GM23248 (cell line): Measurements from ENCODE around the gene KISS1. TPM values are rescaled to one million over a fixed set of nuclear protein-coding genes. Genes with fewer than 3 reads are reported as not detected.

ENCODE experiments used
- DNase-seq: peaks from one replicate; pipeline ENCODE4 v3.0.0-alpha.2; 2015
- H2AFZ ChIP-seq: fragments of 200-600 bp; sonication (generic); 2 replicates; pipeline ENCODE4 v1.6.1; 2016; ENCODE audit warnings: antibody characterized with exemption
- H3F3A ChIP-seq: fragments of 200-600 bp; sonication (generic); 2 replicates; pipeline ENCODE4 v1.6.1; 2016; ENCODE audit warnings: mild to moderate bottlenecking, antibody characterized with exemption, mixed run types; ENCODE audit not compliant: insufficient read depth
- H3K27ac ChIP-seq: fragments of 200-600 bp; sonication (generic); 2 replicates; pipeline ENCODE4 v1.5.1; 2016; ENCODE audit warnings: mild to moderate bottlenecking
- H3K27me3 ChIP-seq: fragments of 200-600 bp; sonication (generic); replicated peaks from 2 replicates; pipeline ENCODE4 v1.6.1; 2016; ENCODE audit warnings: mild to moderate bottlenecking; ENCODE audit not compliant: insufficient read depth
- H3K36me3 ChIP-seq: fragments of 200-600 bp; sonication (generic); 2 replicates; pipeline ENCODE4 v1.6.1; 2016; ENCODE audit warnings: low read depth, mild to moderate bottlenecking
- H3K4me1 ChIP-seq: fragments of 200-600 bp; sonication (generic); 2 replicates; pipeline ENCODE4 v1.6.1; 2016; ENCODE audit warnings: mild to moderate bottlenecking; ENCODE audit not compliant: insufficient read depth
- H3K4me2 ChIP-seq: fragments of 200-600 bp; sonication (generic); one replicate; pipeline ENCODE4 v1.6.1; 2016; ENCODE audit warnings: mild to moderate bottlenecking; ENCODE audit not compliant: unreplicated experiment
- H3K4me3 ChIP-seq: fragments of 200-600 bp; sonication (generic); 2 replicates; pipeline ENCODE4 v1.5.1; 2016; ENCODE audit warnings: mild to moderate bottlenecking
- H3K79me2 ChIP-seq: fragments of 200-600 bp; sonication (generic); 2 replicates; pipeline ENCODE4 v1.6.1; 2016; ENCODE audit warnings: mild to moderate bottlenecking; ENCODE audit not compliant: insufficient read depth
- H3K9ac ChIP-seq: fragments of 200-600 bp; sonication (generic); 2 replicates; pipeline ENCODE4 v1.6.1; 2016; ENCODE audit warnings: mild to moderate bottlenecking
- H3K9me2 ChIP-seq: fragments of 200-600 bp; sonication (generic); 2 replicates; pipeline ENCODE4 v1.6.1; 2016; ENCODE audit warnings: mixed run types, mild to moderate bottlenecking, moderate library complexity; ENCODE audit not compliant: insufficient read depth
- H3K9me3 ChIP-seq: fragments of 200-600 bp; sonication (generic); one replicate; pipeline ENCODE4 v1.6.1; 2017; ENCODE audit warnings: low read depth
- H4K20me1 ChIP-seq: fragments of 200-600 bp; sonication (generic); 2 replicates; pipeline ENCODE4 v1.6.0; 2016; ENCODE audit not compliant: insufficient read depth
- EZH2 ChIP-seq: fragments of 200-600 bp; sonication (generic); IDR thresholded peaks from 2 replicates; pipeline ENCODE4 v1.6.1; 2018; ENCODE audit warnings: antibody characterized with exemption, mild to moderate bottlenecking; ENCODE audit not compliant: insufficient read depth, poor library complexity, severe bottlenecking
- EZH2phosphoT487 ChIP-seq: fragments of 200-600 bp; sonication (generic); IDR thresholded peaks from 2 replicates; pipeline ENCODE4 v1.6.1; 2018; ENCODE audit warnings: antibody characterized with exemption, moderate library complexity, mild to moderate bottlenecking, low read depth; ENCODE audit not compliant: insufficient read depth
- WGBS, 2 experiments: methylation state at CpG; one replicate each; pipeline ENCODE4 v1.1.6; 2015 to 2017; ENCODE audit warnings: low lambda C conversion rate in 2 of 2, low coverage in 1 of 2; ENCODE audit errors: missing lambda C conversion rate in 2 of 2; 5-methylcytosine and 5-hydroxymethylcytosine counted together
- in situ Hi-C: fragments of 300-500 bp; cut with MboI; formaldehyde crosslinking; loops from 2 replicates; pipeline ENCODE4 v1.15.0; 2020
- polyA plus RNA-seq: library from polyadenylated mRNA; unstranded; fragments of >200 nt; fragmentation: Nextera tagmentation; extraction: Ambion mirVana; gene quantifications from 2 replicates; pipeline ENCODE4 v1.2.1, GENCODE V29; 2016
- total RNA-seq: library from RNA; depleted of rRNA; stranded (reverse); fragments of >200 nt; shearing (Covaris generic); gene quantifications from 2 replicates; pipeline ENCODE4 v1.2.3, GENCODE V29; 2014

KISS1 gene
- total and polyA plus RNA-seq, 2 experiments from 2014 or later: not detected

DNA sequence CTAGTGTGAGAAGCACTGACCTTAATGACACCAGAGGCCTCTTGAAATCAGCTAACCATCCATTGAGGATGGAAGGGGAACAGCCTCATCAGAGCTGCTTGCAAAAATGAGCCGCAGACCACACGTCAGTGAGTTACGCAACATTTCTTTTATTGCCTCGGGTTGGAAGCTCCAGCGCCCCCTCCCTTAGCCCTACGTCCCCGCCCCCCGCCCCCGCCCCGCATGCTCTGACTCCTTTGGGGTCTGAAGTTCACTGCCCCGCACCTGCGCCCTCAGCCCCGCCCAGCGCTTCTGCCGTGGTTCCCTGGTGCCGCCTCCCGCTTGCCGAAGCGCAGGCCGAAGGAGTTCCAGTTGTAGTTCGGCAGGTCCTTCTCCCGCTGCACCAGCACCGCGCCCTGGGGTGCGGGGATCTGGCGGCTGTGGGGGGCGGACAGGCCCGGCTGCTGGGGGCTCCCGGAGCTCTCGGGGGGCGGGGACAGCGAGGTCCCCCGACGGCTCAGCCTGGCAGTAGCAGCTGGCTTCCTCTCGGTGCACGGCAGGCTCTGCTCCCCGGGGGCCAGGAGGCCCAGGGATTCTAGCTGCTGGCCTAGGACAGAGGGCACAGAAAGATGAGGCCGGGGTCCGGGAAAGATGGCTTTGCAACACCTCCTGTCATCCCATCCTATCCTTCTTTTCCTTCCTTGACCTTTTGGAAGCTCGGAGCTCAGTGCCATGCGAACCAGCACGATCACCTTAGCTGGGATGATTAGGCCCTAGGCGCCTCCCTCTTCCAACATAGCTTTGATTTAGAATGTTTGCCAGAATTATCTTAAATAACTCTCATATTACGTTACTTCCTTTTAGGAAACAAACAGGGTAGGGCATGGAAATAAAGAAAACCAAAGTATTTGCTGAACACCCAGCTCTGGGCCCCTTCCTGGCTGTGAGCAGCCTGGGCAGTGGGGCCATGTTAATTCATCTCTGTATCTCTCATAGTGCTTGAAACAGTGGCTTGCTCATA is 5.8 kb downstream of the KISS1 start:
- Histone ChIP-seq H3K4me1 (peaks cover 4% of the 10 kb centered on the region; the same call in 1 of the 2 replicates), H3K4me2 (peak overlapping the region; percentile 2), H3K4me3 (no peak overlapping the region), H2AFZ (peak overlapping the region; percentile 48; the same call in 1 of the 2 replicates), H3K9me2 (no peaks in the 10 kb centered on the region), H3K79me2 (no peaks in the 10 kb centered on the region), H3K9ac (no peak overlapping the region), H4K20me1 (no peaks in the 10 kb centered on the region), H3K27ac (no peak overlapping the region), H3K9me3 (no peaks in the 10 kb centered on the region), H3F3A (0 out of 2 replicates have a peak, but pooled peaks cover 3% of the 10 kb centered on the region), H3K36me3 (no peaks in the 10 kb centered on the region), H3K27me3 (peaks cover 17% of the 10 kb centered on the region; the same call in 1 of the 2 replicates)
- DNase-seq: peak; percentile 74
- in situ Hi-C loops: no loop called here
- TF ChIP-seq EZH2 (no peak), EZH2phosphoT487 (no peak)
- 24 to 29% methylated on average over 29 to 44 of the region's 44 CpGs for WGBS, 2 experiments

DNA sequence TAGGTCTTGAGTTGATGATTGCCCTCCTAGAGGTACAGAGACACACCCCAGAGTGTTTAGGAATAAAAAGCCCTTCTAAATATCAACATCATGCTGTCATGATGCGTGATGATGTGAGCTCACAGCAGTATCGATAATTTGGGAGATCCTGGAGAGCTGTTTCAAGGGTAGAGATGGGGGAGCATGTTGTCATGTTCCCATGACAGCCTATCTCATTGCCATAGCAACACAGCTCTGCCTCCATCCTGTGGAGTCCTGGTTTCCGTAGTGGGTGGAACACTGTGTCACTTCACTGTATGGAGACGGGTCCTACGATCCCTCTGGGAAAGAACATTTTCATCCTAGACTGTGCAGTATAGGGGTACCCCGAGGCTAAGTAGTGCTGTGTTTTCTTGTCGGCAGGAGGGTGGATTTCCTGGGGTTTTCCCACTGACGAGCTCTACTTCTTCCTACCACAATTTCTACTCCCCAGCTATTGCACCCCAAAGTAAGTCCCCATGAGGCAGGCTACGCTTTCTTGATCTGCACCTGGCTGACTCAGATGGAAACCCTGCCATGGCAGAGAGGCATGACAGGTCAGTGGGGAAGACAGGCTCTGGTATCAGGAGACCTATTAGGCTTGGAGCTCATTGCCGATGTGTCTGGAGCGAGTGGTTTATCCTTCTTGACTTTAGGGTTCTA is 7.2 kb downstream of the KISS1 start:
- no peak for TF ChIP-seq EZH2phosphoT487
- TF ChIP-seq EZH2: no peak
- no peaks in the 10 kb centered on the region for H3K9me3 ChIP-seq
- H3K79me2 ChIP-seq: no peaks in the 10 kb centered on the region
- H2AFZ ChIP-seq: no peak overlapping the region
- no peaks in the 10 kb centered on the region for H3F3A ChIP-seq
- H3K36me3 ChIP-seq: no peaks in the 10 kb centered on the region
- no peak for DNase-seq
- H3K27ac ChIP-seq: no peak overlapping the region
- no peak overlapping the region for H3K4me3 ChIP-seq
- H3K9ac ChIP-seq: no peak overlapping the region
- 75 to 79% methylated on average over 11 of the region's 11 CpGs for WGBS, 2 experiments
- in situ Hi-C loops: no loop called here
- H3K9me2 ChIP-seq: no peaks in the 10 kb centered on the region
- peaks cover 17% of the 10 kb centered on the region; the same call in 1 of the 2 replicates for H3K27me3 ChIP-seq
- no peaks in the 10 kb centered on the region for H4K20me1 ChIP-seq
- peaks cover 4% of the 10 kb centered on the region; the same call in 1 of the 2 replicates for H3K4me1 ChIP-seq
- H3K4me2 ChIP-seq: no peak overlapping the region

DNA sequence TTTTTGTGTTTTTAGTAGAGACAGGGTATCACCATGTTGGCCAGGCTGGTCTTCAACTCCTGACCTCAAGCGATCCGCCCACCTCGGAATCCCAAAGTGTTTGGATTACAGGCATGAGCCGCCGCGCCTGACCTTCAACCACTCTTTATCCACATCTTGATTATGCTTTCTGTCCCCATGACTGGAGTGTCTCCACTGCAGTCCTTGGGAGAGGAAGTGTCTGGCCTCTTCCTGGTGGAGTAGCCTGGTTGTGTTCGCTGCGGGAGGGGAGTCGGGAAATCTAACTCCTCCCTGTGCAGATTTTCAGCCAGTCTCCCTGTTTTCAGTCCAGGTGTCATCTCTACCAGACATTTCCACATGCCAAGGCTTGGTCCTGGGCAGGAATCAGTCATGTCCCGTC is 9.7 kb downstream of the KISS1 start:
- TF ChIP-seq EZH2phosphoT487 (no peak), EZH2 (no peak)
- DNase-seq: no peak
- Histone ChIP-seq H3K4me1 (peaks cover 4% of the 10 kb centered on the region; the same call in 1 of the 2 replicates), H4K20me1 (no peaks in the 10 kb centered on the region), H3K9me2 (no peaks in the 10 kb centered on the region), H2AFZ (no peak overlapping the region), H3K9me3 (no peaks in the 10 kb centered on the region), H3K27me3 (peaks cover 11% of the 10 kb centered on the region; the same call in 1 of the 2 replicates), H3K9ac (no peak overlapping the region), H3K4me3 (no peak overlapping the region), H3F3A (no peaks in the 10 kb centered on the region), H3K79me2 (no peaks in the 10 kb centered on the region), H3K36me3 (no peaks in the 10 kb centered on the region), H3K27ac (no peak overlapping the region), H3K4me2 (no peak overlapping the region)
- in situ Hi-C loops: no loop called here
- WGBS, 2 experiments: 93% methylated on average over 10 of the region's 10 CpGs

DNA sequence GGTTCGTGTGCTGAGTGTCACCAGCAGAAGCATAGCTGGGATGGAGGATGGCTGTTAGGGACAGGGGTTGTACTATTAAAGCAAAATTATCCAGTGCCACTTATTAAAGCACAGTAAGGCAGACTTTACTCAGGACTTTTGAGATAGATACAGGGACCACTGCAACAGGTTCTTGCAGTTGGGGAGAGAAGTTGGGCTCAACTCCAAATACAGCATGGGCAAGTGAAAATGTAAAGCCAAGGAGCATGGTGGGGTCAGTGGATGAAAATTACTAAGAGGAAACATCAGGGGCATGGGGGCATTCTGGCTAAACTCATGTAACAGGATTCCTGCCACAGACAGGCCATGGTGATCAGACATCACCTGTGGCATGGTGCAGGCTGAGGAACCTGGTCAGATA is 15.2 kb downstream of the KISS1 start:
- H3F3A ChIP-seq: no peaks in the 10 kb centered on the region
- no peak overlapping the region for H3K4me3 ChIP-seq
- no peak overlapping the region for H3K9ac ChIP-seq
- no peaks in the 10 kb centered on the region for H3K9me2 ChIP-seq
- H3K36me3 ChIP-seq: no peaks in the 10 kb centered on the region
- no peak overlapping the region for H3K27ac ChIP-seq
- DNase-seq: no peak
- TF ChIP-seq EZH2 (no peak), EZH2phosphoT487 (no peak)
- H2AFZ ChIP-seq: no peak overlapping the region
- H3K9me3 ChIP-seq: no peaks in the 10 kb centered on the region
- 24 to 29% methylated on average over 1 of the region's 1 CpG for WGBS, 2 experiments
- no peak overlapping the region for H3K4me2 ChIP-seq
- H3K27me3 ChIP-seq: 0 out of 2 replicates have a peak, but pooled peaks cover 3% of the 10 kb centered on the region
- no peaks in the 10 kb centered on the region for H3K4me1 ChIP-seq
- H4K20me1 ChIP-seq: no peaks in the 10 kb centered on the region
- H3K79me2 ChIP-seq: no peaks in the 10 kb centered on the region
- in situ Hi-C loops: no loop called here
